Right lobe of liver (tissue), 4 donors: Measurements from ENCODE around the gene CCDC89.

Experiments
- POLR2A ChIP-seq: fragments of 450-650 bp; IDR thresholded peaks from one replicate; pipeline ENCODE4 v1.6.1; 2017; ENCODE audit warnings: antibody characterized with exemption, mild to moderate bottlenecking
- TF ChIP-seq, protein P1 (sequence below), 4 donors: fragments of 200-600 bp in 3 of 4; fragments of 450-650 bp in 1 of 4; IDR thresholded peaks; one replicate each; pipeline versions ENCODE4 v1.5.1 to v1.8.0; 2016 to 2022; ENCODE audit warnings: antibody characterized with exemption in 4 of 4, mild to moderate bottlenecking in 2 of 4
- donor health status: DM: no; HTN: no; CAD: no.
- donor health status: DM: no; HTN: no; CAD: no.
- donor health status: DM: no; HTN: yes; CAD: no.

DNA sequence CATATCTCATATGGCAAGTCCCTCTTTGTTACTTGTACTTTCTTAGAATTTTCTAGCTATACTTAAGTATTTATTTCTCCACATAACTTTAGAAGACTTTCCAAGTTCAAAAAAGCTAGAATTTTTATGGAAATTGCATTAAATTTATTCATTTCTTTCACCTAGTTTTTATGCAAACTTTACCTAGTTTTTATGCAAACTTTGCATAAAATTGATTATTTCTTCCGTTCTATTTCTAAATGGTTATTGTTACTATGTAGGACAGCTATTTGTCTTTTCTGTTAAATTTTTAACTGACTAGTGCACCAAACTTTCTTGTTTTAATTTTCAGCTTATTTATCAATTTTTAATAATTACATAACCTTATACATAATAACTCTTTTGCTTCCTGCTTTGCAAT is 17.8 kb downstream of the CCDC89 start:
- TF ChIP-seq, protein P1, sequence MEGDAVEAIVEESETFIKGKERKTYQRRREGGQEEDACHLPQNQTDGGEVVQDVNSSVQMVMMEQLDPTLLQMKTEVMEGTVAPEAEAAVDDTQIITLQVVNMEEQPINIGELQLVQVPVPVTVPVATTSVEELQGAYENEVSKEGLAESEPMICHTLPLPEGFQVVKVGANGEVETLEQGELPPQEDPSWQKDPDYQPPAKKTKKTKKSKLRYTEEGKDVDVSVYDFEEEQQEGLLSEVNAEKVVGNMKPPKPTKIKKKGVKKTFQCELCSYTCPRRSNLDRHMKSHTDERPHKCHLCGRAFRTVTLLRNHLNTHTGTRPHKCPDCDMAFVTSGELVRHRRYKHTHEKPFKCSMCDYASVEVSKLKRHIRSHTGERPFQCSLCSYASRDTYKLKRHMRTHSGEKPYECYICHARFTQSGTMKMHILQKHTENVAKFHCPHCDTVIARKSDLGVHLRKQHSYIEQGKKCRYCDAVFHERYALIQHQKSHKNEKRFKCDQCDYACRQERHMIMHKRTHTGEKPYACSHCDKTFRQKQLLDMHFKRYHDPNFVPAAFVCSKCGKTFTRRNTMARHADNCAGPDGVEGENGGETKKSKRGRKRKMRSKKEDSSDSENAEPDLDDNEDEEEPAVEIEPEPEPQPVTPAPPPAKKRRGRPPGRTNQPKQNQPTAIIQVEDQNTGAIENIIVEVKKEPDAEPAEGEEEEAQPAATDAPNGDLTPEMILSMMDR (IDR thresholded peaks at IDR 0.05) = no peak
- no peak for TF ChIP-seq POLR2A
